Measurements from ENCODE around the gene DLAT.
"Not testable (repeated sequence)": the region's sequence is repeated elsewhere in the genome, so short reads cannot be mapped to it uniquely, and the experiment has no call there.

DLAT gene

DNA sequence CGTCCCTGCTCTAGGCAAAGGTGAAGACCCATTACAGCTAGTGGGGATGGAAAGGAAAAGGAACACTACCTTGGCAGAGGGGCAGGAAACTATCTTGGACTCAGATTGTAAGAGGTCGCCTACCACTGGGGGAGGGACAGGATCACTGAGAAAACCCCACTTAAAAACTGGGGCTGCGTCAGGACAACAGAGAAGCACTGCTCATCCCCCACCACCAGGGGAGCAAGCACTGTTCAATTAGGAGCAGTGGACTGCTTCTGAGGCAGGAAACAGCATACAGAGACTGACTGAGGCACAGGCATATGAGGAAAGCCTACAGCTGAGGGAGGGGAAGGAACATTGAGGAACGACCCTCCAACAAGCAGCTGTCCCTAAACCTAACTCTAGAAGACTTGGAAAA is 20.8 kb upstream of the DLAT start:
- DNase-seq (ENCODE audit: extremely low read depth in 1 of 2, low read depth in 1 of 2), result no peak

DNA sequence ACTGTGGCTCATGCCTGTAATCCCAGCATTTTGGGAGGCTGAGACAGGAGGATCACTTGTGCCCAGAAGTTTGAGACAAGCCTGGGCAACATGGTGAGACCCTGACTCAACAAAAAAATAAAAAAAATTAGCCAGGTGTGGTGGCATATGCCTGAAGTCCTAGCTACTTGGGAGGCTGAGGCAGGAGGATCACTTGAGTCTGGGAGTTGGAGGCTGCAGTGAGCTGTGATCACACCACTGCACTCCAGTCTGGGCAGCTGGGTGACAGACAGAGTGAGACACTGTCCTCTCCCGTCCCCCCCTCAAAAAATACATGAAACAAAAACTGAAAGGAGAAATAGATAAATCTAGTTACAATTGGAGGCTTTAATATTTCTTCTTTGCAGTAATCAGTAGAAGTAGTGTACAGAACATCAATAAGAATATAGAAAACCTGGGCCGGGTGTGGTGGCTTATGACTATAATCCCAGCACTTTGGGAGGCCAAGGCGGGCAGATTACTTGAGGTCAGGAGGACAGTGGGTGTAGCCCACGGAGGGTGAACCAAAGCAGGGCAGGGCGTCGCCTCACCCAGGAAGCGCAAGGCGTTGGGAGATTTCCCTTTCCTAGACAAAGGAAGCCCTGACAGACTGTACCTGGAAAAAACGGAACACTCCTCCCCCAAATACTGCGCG is 19.6 kb upstream of the DLAT start:
- DNase-seq (ENCODE audit: extremely low read depth in 1 of 2, low read depth in 1 of 2), result no peak

DNA sequence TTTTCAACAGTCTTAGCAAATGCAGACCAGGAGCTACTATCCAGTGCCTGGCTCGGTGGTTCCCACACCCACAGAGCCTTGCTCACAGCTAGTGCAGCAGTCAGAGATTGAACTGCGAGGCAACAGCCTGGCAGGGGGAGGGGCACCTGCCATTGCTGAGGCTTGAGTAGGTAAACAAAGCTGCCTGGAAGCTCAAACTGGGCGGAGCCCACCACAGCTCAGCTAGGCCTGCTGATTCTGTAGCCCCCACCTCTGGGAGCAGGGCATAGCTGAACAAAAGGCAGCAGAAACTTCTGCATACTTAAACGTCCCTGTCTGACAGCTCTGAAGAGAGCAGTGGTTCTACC is 19.1 kb upstream of the DLAT start:
- DNase-seq (ENCODE audit: extremely low read depth in 1 of 2, low read depth in 1 of 2), result not testable (repeated sequence)

DNA sequence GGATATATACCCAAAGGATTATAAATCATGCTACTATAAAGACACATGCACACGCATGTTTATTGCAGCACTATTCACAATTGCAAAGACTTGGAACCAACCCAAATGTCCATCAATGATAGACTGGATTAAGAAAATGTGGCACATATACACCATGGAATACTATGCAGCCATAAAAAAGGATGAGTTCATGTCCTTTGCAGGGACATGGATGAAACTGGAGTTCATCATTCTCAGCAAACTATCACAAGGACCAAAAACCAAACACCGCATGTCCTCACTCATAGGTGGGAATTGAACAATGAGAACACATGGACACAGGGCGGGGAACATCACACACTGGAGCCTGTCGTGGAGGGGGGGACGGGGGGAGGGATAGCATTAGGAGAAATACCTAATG is 13.8 kb upstream of the DLAT start:
- not testable (repeated sequence) for DNase-seq (ENCODE audit: extremely low read depth in 1 of 2, low read depth in 1 of 2)

DNA sequence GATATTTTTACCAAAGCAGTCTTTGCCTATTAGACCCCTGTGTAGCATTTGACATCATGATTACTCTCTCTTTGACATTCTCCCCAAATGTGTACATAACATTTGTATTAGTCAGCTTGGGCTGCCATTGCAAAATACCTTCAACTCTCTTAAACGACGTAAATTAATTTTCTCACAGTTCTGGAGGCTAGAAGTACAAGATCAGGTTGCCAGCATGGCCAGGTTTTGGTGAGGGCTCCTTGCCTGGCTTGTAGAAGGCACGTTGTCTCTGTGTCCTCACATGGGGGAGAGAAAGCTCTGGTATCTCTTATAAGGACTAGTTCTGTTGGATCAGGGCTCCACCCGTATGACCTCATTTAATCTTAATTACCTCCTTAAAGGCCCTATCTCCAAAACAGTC is 12.3 kb upstream of the DLAT start:
- DNase-seq (ENCODE audit: extremely low read depth in 1 of 2, low read depth in 1 of 2), result no peak

DNA sequence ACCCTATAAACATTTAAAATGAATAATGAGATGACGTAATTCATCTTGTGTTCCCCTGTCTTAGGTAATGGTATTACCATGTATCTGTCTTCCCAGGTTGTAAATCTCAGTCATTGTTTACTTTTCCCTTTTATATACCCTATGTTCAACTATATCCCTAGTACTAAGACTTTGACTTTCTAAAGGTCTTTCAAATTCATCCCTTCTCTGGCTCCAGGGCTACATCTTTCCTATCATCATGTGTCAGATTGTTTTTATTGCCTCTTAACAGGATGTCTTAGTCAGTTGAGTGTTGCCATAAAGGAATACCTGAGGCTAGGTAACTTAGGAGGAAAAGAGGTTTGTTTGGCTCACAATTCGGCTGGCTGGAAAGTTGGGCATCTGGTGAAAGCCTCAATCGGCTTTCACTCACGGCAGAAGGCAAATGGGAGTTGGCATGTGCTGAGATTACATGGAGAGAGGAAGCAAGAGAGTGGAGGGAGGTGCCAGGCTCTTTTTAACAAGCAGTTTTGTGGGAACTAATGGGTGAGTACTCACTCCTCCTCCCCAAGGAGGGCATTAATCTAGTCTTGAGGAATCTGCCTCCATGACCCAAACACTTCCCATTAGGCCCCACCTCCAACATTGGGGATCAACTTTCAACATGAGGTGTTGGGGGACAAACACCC is 11.6 kb upstream of the DLAT start:
- DNase-seq (ENCODE audit: extremely low read depth in 1 of 2, low read depth in 1 of 2), result no peak

DNA sequence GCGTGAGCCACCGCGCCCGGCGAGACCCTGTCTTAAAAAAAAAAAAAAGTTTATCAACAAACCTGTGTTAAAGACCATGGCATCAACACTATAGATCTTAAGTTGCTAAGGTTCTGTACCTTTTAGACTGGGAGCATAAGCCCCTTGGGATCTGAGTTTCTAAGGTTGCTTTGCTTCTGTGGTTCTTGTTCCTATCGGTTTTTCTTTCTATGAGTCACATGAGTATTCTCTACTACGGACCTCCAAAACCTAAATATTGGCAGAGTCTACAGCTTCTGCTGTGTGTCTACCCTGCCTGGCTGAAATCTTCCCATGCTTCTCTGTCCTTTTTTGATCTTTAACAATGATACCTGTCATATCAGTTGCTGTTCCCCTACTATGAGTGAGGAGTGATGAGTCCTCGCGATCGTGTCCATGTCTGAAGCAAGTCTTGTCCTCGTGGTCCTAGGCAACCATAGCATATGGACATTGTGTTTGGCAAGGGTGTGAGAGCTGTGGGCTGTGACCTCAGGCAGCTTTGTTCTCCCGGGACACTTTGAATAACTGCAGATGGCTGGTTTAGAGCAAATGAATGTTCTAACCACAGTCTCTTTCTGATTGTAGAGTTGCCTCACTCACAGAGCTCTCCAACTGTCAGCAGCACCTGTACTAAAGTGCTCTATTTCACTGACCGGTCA is 9.0 kb upstream of the DLAT start:
- no peak for DNase-seq (ENCODE audit: extremely low read depth in 1 of 2, low read depth in 1 of 2)

DNA sequence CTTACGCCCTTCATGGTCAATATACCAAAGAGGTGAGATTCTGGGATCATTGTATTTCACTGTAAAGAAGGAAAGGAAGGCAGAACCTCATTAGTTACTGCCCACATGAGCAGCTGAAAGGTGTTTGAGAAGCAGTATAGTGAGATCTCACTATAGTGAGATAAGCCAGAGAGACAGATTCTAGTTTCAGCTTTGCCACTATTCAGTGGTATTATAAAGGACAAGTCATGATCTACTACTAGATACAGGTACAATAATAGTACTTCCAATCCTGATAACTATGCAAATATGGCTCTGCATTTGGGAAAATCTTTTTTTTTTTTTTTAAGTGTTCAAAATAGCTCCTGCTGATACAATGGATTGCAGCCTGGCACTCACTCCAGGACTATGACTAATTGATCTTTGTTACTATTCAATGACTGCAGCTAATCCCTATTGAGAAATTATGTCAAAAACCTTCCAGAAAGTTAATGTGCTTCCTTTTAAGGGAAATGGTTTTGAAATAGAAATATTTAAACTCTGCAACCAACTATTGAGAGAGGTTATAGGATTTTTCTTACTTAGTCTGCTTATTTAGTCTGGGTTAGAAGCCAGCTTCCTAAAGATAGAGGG is 8.3 kb upstream of the DLAT start:
- DNase-seq (ENCODE audit: extremely low read depth in 1 of 2, low read depth in 1 of 2), result no peak

DNA sequence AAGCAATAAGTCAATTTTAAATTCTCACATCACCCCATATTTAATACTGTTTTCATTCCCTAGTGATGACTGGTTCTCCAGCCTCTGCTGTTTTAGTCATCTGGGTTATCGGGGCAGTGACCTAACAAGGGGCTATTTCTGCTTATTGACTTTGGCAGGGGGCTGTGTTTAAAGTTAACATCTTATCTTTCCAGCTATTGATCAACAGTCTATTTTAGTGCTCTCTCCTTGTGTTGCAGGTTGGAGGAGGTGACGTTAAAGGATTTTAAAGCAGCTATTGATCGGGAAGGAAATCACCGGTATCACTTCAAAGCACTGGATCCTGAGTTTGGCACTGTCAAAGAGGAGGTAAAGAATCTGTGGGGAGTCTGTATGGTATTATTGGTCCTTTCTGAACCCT is 7.7 kb upstream of the DLAT start:
- no peak for DNase-seq (ENCODE audit: extremely low read depth in 1 of 2, low read depth in 1 of 2)

DNA sequence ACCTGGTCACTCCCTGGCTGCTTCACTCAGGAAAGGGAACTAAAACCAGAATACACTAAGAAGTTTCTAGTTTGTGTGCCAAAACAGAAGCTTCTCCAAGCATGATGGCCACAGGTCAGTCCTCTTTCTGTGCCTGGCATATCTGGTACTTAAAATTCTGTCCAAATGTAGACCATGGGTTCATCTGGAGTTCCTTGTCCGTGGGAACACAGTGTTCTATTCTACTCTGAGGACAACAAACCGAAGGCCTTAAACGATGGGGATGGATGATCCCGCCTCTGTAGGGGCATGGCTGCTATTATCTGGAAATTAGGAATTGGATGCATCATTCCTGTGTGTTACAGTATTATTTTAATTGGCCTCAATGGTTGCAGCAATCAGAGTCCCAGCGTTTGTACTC is 6.1 kb upstream of the DLAT start:
- DNase-seq (ENCODE audit: extremely low read depth in 1 of 2, low read depth in 1 of 2), result no peak

DNA sequence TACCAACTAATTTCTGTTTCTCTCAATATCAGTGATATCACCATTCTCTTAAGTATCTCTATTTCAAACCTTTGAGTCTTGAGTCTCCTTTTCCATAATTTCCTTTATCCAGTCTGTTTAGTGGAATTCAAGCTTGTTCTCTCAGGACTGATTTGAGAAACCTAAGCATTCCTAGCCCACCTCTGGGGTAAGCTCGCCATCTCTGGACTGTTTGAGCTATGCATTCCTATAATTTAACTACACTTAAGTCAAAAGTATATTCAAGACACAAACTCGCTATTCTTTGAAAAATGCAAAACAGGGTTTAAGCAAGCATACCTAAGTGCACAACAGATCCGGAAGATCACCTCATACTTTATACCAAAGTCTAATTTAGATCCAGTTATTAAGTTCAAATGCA is 2.1 kb upstream of the DLAT start:
- DNase-seq (ENCODE audit: extremely low read depth in 1 of 2, low read depth in 1 of 2), result no peak

DNA sequence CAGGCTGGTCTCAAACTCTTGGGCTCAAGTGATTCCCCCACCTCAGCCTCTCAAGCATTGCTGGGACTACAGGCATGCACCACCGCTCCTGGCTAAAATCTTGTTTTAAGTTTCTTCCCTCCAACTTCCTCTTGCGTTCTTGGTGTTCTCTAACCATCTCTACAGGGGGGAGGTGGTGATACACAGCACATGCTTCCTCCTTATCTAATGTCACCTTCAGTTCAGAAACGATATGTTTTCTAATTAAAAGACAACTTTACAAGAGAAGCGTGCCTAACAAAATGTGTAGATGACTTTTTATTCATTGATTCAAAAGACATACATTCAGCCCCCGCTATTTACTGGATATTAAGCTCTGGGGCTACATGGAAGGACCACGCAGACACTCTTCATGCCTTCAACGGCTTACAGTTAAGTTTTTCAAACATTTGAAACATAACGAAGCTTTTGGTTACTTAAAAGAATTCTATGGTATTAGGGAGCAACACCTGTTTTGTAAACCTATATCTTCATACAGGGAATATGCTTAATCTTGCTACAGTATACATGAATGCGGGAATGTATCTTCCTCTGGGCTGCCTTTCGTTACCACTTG is 933 bp upstream of the DLAT start:
- no peak for DNase-seq (ENCODE audit: extremely low read depth in 1 of 2, low read depth in 1 of 2)

DNA sequence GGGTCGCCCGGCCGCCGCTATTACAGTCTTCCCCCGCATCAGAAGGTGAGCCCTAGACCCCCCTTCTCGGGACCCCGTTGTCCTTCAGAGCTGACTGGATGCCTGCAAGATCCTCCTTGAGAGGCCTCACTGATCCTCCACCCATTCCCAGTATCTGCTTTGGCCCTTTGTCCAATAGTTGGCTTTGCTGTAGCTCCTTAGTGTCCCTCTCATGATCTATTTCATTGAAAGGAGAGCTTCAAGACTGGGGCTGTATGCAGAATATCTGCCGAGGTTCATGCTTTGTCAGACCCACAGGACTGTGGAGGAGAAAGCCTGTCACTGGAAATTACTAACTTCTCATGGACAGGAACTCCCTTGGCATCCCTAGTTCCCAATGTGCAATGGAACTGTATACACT is 499 bp downstream of the DLAT start:
- DNase-seq (ENCODE audit: extremely low read depth in 1 of 2, low read depth in 1 of 2), result no peak

DNA sequence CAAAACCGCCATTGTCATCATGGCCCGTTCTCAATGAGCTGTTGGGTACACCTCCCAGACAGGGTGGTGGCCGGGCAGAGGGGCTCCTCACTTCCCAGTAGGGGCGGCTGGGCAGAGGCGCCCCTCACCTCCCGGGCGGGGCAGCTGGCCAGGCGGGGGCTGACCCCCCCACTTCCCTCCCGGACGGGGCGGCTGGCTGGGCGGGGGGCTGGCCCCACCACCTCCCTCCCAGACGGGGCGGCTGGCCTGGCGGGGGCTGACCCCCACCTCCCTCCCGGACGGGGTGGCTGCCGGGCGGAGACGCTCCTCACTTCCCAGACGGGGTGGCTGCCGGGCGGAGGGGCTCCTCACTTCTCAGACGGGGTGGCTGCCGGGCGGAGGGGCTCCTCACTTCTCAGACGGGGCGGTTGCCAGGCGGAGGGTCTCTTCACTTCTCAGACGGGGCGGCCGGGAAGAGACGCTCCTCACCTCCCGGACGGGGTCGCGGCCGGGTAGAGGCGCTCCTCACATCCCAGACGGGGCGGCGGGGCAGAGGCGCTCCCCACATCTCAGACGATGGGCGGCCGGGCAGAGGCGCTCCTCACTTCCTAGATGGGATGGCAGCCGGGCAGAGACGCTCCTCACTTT is 1.7 kb downstream of the DLAT start:
- not testable (repeated sequence) for DNase-seq (ENCODE audit: extremely low read depth in 1 of 2, low read depth in 1 of 2)

DNA sequence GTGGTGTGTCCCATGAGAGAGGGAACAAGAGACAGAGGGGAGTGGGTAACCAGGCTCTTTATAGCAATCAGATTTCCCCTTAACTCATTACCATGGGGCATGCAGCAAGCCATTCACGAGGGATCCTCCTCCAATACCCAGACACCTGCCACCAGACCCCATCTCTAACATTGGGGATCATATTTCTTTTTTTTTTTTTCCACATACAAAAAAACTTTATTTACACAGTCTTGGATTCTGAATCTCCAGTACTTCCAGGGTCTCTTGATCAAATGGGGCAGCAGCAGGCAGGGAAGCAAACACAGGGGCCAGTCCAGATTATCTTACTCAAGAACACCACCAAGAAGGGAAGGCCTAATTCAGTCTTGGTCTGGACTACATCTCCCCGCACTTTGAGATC is 4.3 kb downstream of the DLAT start:
- DNase-seq (ENCODE audit: extremely low read depth in 1 of 2, low read depth in 1 of 2), result no peak

DNA sequence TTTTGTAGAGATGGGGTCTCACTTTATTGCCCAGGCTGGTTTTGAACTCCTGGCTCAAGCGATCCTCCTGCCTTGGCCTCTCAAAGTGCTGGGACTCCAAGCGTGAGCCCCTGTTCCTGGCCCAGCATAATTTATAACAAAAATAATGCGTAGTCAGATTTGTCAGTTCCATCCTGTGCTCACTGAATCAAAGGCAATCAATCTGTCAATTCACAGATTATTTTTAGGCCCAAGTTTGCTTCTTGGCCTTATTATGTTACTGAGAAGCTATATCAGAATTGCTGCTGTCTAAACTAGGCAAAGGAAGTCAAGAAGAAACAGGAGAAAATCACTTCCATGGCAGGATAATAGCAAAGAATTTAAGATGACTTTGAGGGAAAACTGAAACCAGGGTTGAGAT is 8.7 kb downstream of the DLAT start:
- no peak for DNase-seq (ENCODE audit: extremely low read depth in 1 of 2, low read depth in 1 of 2)

DNA sequence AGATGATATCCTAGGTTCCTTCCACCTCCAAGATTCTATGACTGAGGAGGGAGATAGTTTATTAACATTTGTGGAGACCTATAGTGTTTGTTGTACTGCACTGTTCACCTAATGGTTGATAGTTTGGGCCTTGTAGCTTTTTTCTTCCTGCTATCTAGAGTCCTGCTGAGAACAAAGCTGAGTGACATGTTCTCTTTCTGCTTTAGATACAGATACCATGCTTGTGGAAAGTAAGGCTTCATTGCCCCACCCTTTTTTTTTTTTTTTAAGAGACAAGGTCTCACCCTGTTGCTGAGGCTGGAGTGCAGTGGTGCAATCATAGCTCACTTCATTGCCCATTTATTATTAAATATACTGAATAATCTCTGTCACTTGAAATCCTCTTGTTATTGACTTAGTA is 12.3 kb downstream of the DLAT start:
- DNase-seq (ENCODE audit: extremely low read depth in 1 of 2, low read depth in 1 of 2), result no peak

DNA sequence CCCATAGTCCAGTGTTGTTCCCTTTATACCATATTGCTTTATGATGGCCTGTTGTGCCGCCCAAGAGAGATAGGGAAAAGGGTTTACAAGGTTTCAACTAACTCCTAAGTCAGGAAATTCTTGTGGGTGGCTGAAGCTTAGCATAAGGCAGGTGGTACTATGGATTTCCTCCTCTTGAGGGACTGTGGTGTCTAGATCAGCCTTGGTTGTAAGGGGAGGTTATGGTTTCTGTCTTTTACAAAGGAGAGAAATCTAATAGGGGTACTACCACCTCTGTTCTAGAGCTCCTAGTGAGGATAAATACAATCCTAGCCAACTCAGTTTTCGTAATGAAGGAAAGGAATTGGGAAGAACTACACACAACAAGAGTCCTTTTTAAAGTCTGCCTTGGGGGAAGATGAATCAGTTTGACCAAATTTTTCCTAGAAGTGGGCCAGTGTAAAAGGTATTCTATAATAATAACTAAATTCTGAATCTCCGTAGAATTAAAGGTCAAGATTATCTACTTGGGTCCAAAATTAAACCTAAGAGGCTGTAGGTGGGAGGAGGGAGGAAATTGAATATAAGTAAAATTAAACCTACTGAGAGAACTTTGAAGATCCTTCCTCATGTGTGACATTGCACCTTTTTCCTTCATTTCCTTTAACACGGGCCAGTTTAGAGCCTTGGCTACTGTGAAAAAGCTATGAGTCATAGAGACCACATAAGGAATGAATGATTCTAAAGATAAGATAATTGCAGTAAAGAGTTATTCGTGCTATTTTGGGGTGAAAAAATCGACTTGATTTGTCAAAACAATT is 17.2 kb downstream of the DLAT start:
- DNase-seq (ENCODE audit: extremely low read depth in 1 of 2, low read depth in 1 of 2), result no peak

DNA sequence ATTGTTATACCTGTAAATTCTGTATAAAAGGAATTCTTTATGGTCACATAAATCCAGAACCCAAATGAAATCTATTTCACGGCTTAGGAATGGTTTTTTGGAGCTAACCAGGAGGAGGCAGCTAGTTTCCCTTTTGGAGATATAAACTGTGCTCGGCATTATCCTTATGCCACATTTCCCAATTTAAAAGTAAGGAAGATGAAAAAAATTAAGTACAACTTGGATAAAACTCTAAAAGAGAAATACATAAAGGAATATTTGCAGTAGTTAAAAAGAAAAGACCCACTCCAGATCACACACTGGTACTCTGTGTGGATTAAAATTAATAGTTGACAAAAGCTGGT is 17.7 kb downstream of the DLAT start:
- no peak for DNase-seq (ENCODE audit: extremely low read depth in 1 of 2, low read depth in 1 of 2)

DNA sequence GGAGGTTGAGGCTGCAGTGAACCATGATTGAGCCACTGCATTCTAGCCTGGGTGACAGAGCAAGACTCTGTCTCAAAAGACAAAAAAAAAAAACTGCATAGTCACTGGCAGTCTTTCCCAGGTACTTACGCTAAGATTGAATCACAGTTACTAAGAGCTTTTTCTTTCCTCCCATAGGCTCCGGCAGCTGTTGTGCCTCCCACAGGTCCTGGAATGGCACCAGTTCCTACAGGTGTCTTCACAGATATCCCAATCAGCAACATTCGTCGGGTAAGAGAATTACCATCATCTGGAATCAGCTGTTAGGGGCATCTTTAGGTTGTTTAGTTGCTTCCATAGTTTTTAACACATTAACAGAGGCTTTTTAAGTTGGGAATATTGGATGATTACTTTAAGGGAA is 19.8 kb downstream of the DLAT start:
- DNase-seq (ENCODE audit: extremely low read depth in 1 of 2, low read depth in 1 of 2), result no peak

DNA sequence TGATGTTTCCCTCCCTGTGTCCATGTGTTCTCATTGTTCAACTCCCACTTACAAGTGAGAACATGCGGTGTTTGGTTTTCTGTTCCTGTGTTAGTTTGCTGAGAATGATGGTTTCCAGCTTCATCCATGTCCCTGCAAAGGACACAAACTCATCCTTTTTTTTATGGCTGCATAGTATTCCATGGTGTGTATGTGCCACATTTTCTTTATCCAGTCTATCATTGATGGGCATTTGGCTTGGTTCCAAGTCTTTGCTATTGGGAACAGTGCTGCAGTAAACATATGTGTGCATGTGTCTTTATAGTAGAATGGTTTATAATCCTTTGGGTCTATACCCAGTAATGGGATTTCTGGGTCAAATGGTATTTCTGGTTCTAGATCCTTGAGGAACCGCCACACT is 21.4 kb downstream of the DLAT start:
- not testable (repeated sequence) for DNase-seq (ENCODE audit: extremely low read depth in 1 of 2, low read depth in 1 of 2)

Measured in stimulated activated CD8-positive, alpha-beta memory T cell treated with anti-CD3 and anti-CD28 coated beads, Interleukin-7, amount 100 ng/mL, for 48 hours (primary cell).